Myocyte (in vitro differentiated cells): ENCODE data around the gene LAMB1. TPM values are rescaled to one million over a fixed set of nuclear protein-coding genes. Genes with fewer than 3 reads are reported as not detected.
"Not testable (repeated sequence)": the region's sequence is repeated elsewhere in the genome, so short reads cannot be mapped to it uniquely, and the experiment has no call there.

Experiments used
- DNase-seq: peaks from one replicate; pipeline ENCODE4 v3.0.0-alpha.2; 2012; ENCODE audit warnings: low read depth
- total RNA-seq: library from RNA; depleted of rRNA; stranded (reverse); fragments of >200 nt; gene quantifications from 2 replicates; pipeline ENCODE4 v1.2.3, GENCODE V29; 2014

The LAMB1 gene
- total RNA-seq, 1 donor from 2014 or later: 105 TPM

- DNase-seq: no peak
Observed at GRCh38 chr7:107973861-107974260, 29.1 kb downstream of the LAMB1 start.

GRCh38 chr7:107972941-107973376 is 30.0 kb downstream of the LAMB1 start:
- no peak for DNase-seq

GRCh38 chr7:107972075-107972482 is 30.9 kb downstream of the LAMB1 start:
- DNase-seq: peak; percentile 75

- peak; percentile 48 for DNase-seq
Observed at GRCh38 chr7:107971613-107972012, 31.3 kb downstream of the LAMB1 start.

GRCh38 chr7:107971100-107971499 is 31.9 kb downstream of the LAMB1 start:
- no peak for DNase-seq

- no peak for DNase-seq
Observed at GRCh38 chr7:107969856-107970255, 33.1 kb downstream of the LAMB1 start.

- DNase-seq: no peak
Observed at GRCh38 chr7:107968449-107968848, 34.5 kb downstream of the LAMB1 start.

GRCh38 chr7:107967420-107967819 is 35.5 kb downstream of the LAMB1 start:
- DNase-seq: no peak

GRCh38 chr7:107966711-107967110 is 36.2 kb downstream of the LAMB1 start:
- DNase-seq: peak; percentile 100

GRCh38 chr7:107964510-107964909 is 38.5 kb downstream of the LAMB1 start:
- DNase-seq: no peak

- DNase-seq: no peak
Observed at GRCh38 chr7:107962817-107963216, 40.1 kb downstream of the LAMB1 start.

- DNase-seq: peak; percentile 59
Observed at GRCh38 chr7:107961405-107961804, 41.6 kb downstream of the LAMB1 start.

GRCh38 chr7:107960272-107960671 is 42.7 kb downstream of the LAMB1 start:
- peak; percentile 79 for DNase-seq

- DNase-seq: no peak
Observed at GRCh38 chr7:107959527-107959898, 43.4 kb downstream of the LAMB1 start.

- peak; percentile 61 for DNase-seq
Observed at GRCh38 chr7:107958764-107959526, 44.0 kb downstream of the LAMB1 start.

GRCh38 chr7:107957436-107957835 is 45.5 kb downstream of the LAMB1 start:
- DNase-seq: no peak

GRCh38 chr7:107956950-107957349 is 46.0 kb downstream of the LAMB1 start:
- not testable (repeated sequence) for DNase-seq

GRCh38 chr7:107955394-107955793 is 47.6 kb downstream of the LAMB1 start:
- DNase-seq: no peak

- no peak for DNase-seq
Observed at GRCh38 chr7:107953924-107954303, 49.0 kb downstream of the LAMB1 start.

- DNase-seq: no peak
Observed at GRCh38 chr7:107953265-107953923, 49.6 kb downstream of the LAMB1 start.

GRCh38 chr7:107951896-107952295 is 51.1 kb downstream of the LAMB1 start:
- no peak for DNase-seq

- no peak for DNase-seq
Observed at GRCh38 chr7:107951172-107951787, 51.7 kb downstream of the LAMB1 start.
